ENCODE data around the gene SYNM. TPM values are rescaled to one million over a fixed set of nuclear protein-coding genes. Genes with fewer than 3 reads are reported as not detected.
A peak's percentile ranks its signal among the peaks of the same experiment; 100 is the strongest.
"Not testable (repeated sequence)": the region's sequence is repeated elsewhere in the genome, so short reads cannot be mapped to it uniquely, and the experiment has no call there.

SYNM gene
- total RNA-seq, 2 experiments from 2014 or later: 0.12 to 0.14 TPM

DNA sequence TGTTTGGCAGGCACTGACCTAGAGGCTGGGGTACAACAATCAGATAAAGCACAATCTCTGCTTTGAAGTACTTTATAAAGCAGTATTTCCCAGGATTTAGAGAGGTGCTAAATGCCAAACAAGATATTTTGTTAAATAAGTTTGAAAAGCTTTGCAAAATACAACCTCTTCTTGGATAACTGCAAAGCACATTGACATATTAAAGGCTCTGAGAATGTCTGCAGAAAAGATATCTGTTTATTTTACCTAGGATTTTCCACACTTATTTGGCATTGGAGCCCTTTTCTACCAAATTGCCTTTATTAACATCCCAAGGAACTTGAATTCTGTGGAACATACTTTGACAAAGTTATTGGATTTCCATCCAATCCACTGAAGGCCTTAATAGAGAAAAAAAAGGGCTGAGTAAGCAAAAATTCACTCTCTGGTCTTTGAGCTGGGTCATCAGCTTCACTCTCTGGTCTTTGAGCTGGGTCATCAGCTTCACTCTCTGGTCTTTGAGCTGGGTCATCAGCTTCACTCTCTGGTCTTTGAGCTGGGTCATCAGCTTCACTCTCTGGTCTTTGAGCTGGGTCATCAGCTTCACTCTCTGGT is 29.7 kb upstream of the SYNM start:
- H3K27me3 Mint-ChIP-seq, H3K4me3 Mint-ChIP-seq, H3K9me3 Mint-ChIP-seq, H3K4me1 Mint-ChIP-seq, DNase-seq, H3K36me3 Mint-ChIP-seq, H3K27ac Mint-ChIP-seq: not testable (repeated sequence)

GRCh38 chr15:99076109-99076508 is 28.8 kb upstream of the SYNM start:
- H3K4me3 Mint-ChIP-seq: peak overlapping the region; percentile 76
- DNase-seq: no peak
- no peaks in the 10 kb centered on the region for H3K9me3 Mint-ChIP-seq
- peaks cover 11% of the 10 kb centered on the region for H3K27me3 Mint-ChIP-seq
- peaks cover 7% of the 10 kb centered on the region for H3K4me1 Mint-ChIP-seq
- H3K36me3 Mint-ChIP-seq: no peaks in the 10 kb centered on the region
- no peak overlapping the region for H3K27ac Mint-ChIP-seq

DNA sequence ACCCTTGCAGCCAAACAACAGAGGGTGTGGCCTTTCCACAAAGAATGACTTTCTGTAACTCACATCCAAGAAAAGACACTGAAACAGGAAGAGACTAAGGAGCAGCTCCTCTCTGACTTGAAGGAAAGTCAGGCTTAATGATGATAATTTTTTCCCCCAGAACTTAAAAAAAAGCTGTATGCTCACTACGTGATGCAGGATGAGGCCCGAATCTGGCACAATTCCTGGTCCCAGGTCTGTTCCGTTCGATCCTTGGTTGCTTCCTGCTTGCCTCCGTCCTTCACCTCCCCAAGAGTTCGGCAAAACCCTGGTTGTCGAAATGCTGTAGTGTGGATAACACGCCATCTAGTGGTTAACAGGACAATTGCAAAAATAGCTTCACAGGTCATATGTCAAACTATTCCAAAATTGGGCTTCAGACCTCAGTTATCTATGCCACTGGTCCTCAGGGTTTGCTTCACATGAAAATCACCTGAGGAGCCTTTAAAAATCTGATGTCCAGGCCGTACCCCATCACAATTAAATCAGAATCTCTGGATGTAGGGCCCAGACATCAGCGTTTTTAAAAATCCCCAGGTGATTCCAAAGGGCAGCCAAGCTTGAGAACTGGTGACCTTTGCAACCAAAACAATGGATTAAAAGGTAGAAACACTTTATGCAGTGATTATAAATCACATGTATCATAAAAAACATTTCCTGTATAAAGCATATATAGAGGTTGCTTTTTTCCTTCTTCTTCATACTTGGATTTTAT is 28.1 kb upstream of the SYNM start:
- Mint-ChIP-seq H3K27me3 (peaks cover 18% of the 10 kb centered on the region), H3K4me3 (peak overlapping the region; percentile 76), H3K4me1 (peaks cover 7% of the 10 kb centered on the region), H3K9me3 (no peaks in the 10 kb centered on the region), H3K27ac (no peak overlapping the region), H3K36me3 (no peaks in the 10 kb centered on the region)
- DNase-seq: peak; percentile 30

GRCh38 chr15:99082798-99083197 is 22.1 kb upstream of the SYNM start:
- no peak for DNase-seq

DNA sequence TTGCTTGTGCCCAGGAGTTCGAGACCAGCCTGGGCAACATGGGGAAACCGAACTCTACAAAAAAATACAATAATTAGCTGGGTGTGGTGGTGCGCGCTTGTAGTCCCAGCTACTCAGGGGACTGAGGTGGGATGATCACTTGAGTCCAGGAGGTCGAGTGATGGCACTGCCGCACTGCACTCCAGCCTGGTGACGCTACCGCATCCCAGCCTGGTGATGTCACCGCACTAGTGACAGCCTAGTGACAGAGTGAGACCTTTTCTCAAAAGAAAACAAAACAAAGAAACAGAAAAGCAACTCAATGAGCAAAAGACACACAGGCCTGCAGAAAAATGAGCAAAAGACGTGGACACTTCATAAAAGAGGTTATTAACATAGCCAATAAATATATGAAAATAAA is 19.9 kb upstream of the SYNM start:
- Mint-ChIP-seq H3K36me3 (no peaks in the 10 kb centered on the region), H3K9me3 (peaks cover 3% of the 10 kb centered on the region), H3K4me3 (no peak overlapping the region), H3K27ac (no peak overlapping the region), H3K4me1 (peaks cover under 1% of the 10 kb centered on the region), H3K27me3 (peaks cover 24% of the 10 kb centered on the region)
- DNase-seq: no peak

More at GRCh38 chr15:99082798-99083197, 22.1 kb upstream of the SYNM start:
- Mint-ChIP-seq H3K4me3 (no peak overlapping the region), H3K27ac (no peak overlapping the region), H3K27me3 (peaks cover 27% of the 10 kb centered on the region), H3K9me3 (peaks cover 3% of the 10 kb centered on the region), H3K36me3 (no peaks in the 10 kb centered on the region), H3K4me1 (no peaks in the 10 kb centered on the region)

- Mint-ChIP-seq H3K9me3 (peaks cover 3% of the 10 kb centered on the region), H3K4me1 (peaks cover 4% of the 10 kb centered on the region), H3K36me3 (no peaks in the 10 kb centered on the region), H3K27me3 (peaks cover 26% of the 10 kb centered on the region), H3K27ac (no peak overlapping the region), H3K4me3 (no peak overlapping the region)
- no peak for DNase-seq
These were observed 19.2 kb upstream of the SYNM start for GRCh38 chr15:99085413-99086326.

DNA sequence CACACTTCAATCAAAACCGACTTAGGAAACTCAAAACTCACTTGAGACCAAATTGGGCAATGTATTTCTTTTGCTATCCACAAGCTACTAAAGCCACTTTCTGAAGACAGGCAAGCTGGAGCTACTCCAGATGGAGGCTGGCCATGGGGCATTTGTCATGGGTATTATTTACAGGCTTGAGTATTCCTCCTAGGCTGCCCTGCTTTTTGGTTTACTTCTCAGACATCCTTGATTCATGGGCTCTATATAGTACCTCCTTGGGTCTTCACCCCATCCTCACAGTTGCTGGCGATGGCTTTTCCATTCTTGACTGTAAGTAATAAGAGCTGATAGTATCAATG is 18.6 kb upstream of the SYNM start:
- Mint-ChIP-seq H3K4me3 (no peak overlapping the region), H3K27ac (no peak overlapping the region), H3K27me3 (peaks cover 20% of the 10 kb centered on the region), H3K9me3 (peaks cover 3% of the 10 kb centered on the region), H3K4me1 (peaks cover 4% of the 10 kb centered on the region), H3K36me3 (no peaks in the 10 kb centered on the region)
- DNase-seq: no peak

- no peak overlapping the region for H3K4me3 Mint-ChIP-seq
- DNase-seq: no peak
- H3K27me3 Mint-ChIP-seq: peaks cover 12% of the 10 kb centered on the region
- peaks cover 4% of the 10 kb centered on the region for H3K4me1 Mint-ChIP-seq
- no peaks in the 10 kb centered on the region for H3K36me3 Mint-ChIP-seq
- H3K9me3 Mint-ChIP-seq: peaks cover 3% of the 10 kb centered on the region
- H3K27ac Mint-ChIP-seq: no peak overlapping the region
These were observed 17.4 kb upstream of the SYNM start for GRCh38 chr15:99087405-99087943.

DNA sequence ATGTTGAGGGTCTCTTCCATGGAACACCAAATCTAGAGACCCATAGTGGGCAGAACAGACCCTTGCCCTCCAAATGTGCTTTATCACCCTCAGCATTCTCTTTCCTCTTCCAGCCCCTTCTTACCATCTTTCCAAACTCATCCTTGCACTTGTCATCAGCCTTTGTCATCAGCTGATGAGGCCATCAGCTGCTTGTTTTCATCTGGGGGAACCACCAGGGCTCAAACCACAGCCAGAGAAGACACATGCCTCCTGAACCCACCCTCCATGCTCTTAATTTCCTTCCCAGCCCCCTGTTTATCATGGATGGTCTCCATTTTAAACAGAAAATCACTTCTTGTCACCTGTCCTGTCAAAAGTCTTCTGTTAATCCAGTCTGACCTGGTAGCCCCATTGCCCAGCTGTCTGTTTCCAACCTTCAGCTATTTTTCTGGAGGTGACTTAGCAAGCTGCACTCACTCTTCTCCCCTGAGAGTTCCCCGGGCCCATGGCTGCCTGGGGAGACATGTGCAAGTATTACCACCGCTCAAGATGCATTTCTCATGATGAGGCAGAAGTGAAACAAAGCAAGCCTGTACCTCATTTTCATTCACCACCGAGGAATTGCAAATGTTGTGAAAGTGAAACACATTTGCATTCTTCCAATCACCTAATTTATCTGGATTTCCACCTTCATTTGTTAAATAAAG is 14.7 kb upstream of the SYNM start:
- H3K4me3 Mint-ChIP-seq: no peak overlapping the region

DNA sequence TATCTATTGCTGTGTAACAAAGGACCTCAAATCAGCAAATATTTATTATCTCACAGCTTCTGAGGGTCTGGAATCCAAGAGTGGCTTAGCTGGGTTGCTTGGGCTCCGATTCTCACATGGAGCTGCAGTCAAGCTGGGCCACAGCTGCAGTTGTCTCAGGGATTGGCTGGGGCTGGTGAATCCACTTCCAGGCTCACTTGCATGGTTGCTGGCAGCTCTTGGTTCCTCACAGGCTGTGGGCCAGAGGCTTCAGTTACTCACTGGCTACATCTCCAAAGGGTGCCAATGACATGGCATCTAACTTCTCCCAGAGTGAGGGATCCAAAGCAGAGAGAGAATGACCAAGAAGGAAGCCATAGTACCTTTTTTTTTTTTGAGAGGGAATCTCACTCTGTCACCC is 13.9 kb upstream of the SYNM start:
- DNase-seq: no peak
- peaks cover 3% of the 10 kb centered on the region for H3K27me3 Mint-ChIP-seq
- H3K27ac Mint-ChIP-seq: no peak overlapping the region
- no peaks in the 10 kb centered on the region for H3K9me3 Mint-ChIP-seq
- H3K36me3 Mint-ChIP-seq: no peaks in the 10 kb centered on the region
- H3K4me1 Mint-ChIP-seq: peaks cover 4% of the 10 kb centered on the region
- no peak overlapping the region for H3K4me3 Mint-ChIP-seq

More for the DNA sequence above, 14.7 kb upstream of the SYNM start:
- DNase-seq: no peak
- H3K36me3 Mint-ChIP-seq: no peaks in the 10 kb centered on the region
- H3K4me1 Mint-ChIP-seq: peaks cover 4% of the 10 kb centered on the region
- H3K9me3 Mint-ChIP-seq: no peaks in the 10 kb centered on the region
- H3K27me3 Mint-ChIP-seq: peaks cover 9% of the 10 kb centered on the region
- H3K27ac Mint-ChIP-seq: peak overlapping the region; percentile 12

DNA sequence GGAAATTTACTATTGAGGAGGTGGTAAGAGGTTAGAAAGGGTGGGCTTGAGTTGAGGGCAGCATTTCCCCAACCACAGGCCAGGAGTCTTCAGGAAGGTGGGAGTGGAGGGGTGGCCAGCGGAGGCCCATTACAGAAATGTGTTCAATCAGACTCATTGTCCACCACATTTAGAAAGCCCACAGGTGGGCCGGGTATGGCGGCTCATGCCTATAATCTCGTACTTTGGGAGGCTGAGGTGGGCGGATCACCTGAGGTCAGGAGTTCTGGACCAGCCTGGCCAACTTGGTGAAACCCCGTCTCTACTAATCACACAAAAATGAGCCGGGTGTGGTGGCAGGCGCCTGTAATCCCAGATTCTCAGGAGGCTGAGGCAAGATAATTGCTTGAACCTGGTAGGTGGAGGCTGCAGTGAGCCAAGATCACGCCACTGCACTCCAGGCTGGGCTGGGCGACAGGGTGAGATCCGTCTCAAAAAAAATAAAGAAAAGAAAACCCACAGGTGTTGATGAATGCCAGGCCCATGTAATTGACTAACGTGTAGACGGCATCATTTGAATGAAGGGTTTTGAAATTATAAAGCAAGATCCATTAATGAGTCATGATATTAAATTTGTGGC is 12.2 kb upstream of the SYNM start:
- H3K9me3 Mint-ChIP-seq: no peaks in the 10 kb centered on the region
- DNase-seq: no peak
- H3K36me3 Mint-ChIP-seq: no peaks in the 10 kb centered on the region
- no peak overlapping the region for H3K27ac Mint-ChIP-seq
- H3K4me3 Mint-ChIP-seq: no peak overlapping the region
- H3K4me1 Mint-ChIP-seq: peaks cover 4% of the 10 kb centered on the region
- H3K27me3 Mint-ChIP-seq: peaks cover 3% of the 10 kb centered on the region

DNA sequence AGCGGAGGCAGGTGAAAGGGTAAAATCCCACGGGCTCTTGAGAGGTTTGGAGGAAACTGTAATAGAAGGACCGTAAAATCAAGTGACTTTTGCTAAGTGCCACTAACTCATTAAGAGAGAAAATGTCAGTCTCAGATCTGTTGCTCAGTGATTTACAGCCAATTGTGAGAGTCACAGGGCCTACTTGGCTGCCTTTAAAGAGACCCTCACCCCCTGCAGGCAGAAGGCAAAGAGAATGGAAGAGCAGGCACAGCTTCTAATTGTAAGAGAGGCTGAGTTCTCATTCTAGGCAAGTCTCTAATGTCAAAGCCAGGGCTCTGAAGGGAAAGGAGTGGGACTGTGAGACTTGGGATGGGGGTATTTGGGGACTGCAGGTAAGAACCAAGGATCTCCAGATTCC is 9.3 kb upstream of the SYNM start:
- H3K4me3 Mint-ChIP-seq: no peak overlapping the region
- peaks cover 15% of the 10 kb centered on the region for H3K27me3 Mint-ChIP-seq
- H3K27ac Mint-ChIP-seq: no peak overlapping the region
- no peak for DNase-seq
- H3K4me1 Mint-ChIP-seq: peaks cover 2% of the 10 kb centered on the region
- H3K9me3 Mint-ChIP-seq: no peaks in the 10 kb centered on the region
- no peaks in the 10 kb centered on the region for H3K36me3 Mint-ChIP-seq

DNA sequence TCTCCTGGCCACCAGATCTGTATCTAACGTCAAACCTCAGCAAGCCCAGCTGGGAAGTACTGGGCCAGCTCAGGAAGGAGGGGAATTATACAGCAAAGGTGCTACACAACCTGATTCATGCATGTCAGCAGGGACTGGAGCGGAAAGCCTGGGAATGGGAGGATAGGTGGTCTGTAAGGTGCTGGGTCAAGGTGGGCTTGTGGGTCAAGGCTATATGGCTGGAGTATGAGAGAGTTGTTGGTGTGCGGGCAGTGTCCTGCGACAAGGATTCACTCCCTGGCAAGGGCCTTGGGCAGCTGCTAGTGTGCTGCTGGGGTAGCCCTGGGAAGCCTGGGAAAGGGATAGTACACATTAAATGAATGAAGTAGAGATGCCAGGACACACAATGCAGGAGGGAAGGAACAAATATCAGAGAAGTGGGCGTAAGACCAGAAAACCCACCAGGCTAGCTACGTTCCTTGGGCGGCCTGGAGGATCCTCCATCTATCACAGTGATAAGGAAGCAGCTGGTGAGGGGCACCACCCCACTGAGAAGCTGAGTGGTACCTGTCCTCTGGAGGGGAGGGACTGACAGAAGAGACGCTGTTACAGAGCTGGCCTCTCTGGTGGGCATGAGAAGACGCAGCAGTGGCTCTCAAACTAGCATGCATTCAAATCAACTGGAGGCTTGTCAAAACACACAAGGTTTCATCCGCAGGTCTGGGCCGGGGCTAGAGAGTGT is 8.5 kb upstream of the SYNM start:
- Mint-ChIP-seq H3K9me3 (no peaks in the 10 kb centered on the region), H3K36me3 (no peaks in the 10 kb centered on the region), H3K4me1 (peaks cover 3% of the 10 kb centered on the region), H3K4me3 (no peak overlapping the region), H3K27me3 (peaks cover 17% of the 10 kb centered on the region), H3K27ac (no peak overlapping the region)
- no peak for DNase-seq

GRCh38 chr15:99096894-99097426 is 7.9 kb upstream of the SYNM start:
- Mint-ChIP-seq H3K27ac (no peak overlapping the region), H3K4me1 (peaks cover 3% of the 10 kb centered on the region), H3K36me3 (no peaks in the 10 kb centered on the region), H3K4me3 (no peak overlapping the region), H3K27me3 (peaks cover 23% of the 10 kb centered on the region), H3K9me3 (no peaks in the 10 kb centered on the region)
- DNase-seq: no peak

All from activated naive CD8-positive, alpha-beta T cell treated with anti-CD3 and anti-CD28 coated beads for 36 hours (primary cell).